ENCODE data around the gene THAP4. TPM values are rescaled to one million over a fixed set of nuclear protein-coding genes. Genes with fewer than 3 reads are reported as not detected.
A peak's percentile ranks its signal among the peaks of the same experiment; 100 is the strongest.

THAP4 gene
- total RNA-seq, 1 donor from 2014 or later = 54.8 TPM

GRCh38 chr2:241618829-241619228, 18.1 kb downstream of the THAP4 start:
- DNase-seq (ENCODE audit: low read depth) (no peak), FAIRE-seq (no peak)
- TF ChIP-seq CTCF (IDR thresholded peaks at IDR 0.05; ENCODE audit: insufficient read depth, low read length, severe bottlenecking) = no peak
- H3K27me3 ChIP-seq (ENCODE audit: control insufficient read depth, insufficient read depth, low read length) = no peaks in the 10 kb centered on the region
- no peak overlapping the region for H3K4me3 ChIP-seq (ENCODE audit: low read depth, low read length)
- H3K36me3 ChIP-seq (ENCODE audit: control insufficient read depth, insufficient read depth, low read length) = peaks cover 6% of the 10 kb centered on the region

- peaks cover 6% of the 10 kb centered on the region for H3K36me3 ChIP-seq (ENCODE audit: control insufficient read depth, insufficient read depth, low read length)
Observed at GRCh38 chr2:241618296-241618805, 18.6 kb downstream of the THAP4 start.

GRCh38 chr2:241617431-241618154, 19.4 kb downstream of the THAP4 start:
- Histone ChIP-seq H3K27me3 (ENCODE audit: control insufficient read depth, insufficient read depth, low read length) (no peaks in the 10 kb centered on the region), H3K36me3 (ENCODE audit: control insufficient read depth, insufficient read depth, low read length) (peaks cover 6% of the 10 kb centered on the region), H3K4me3 (ENCODE audit: low read depth, low read length) (no peak overlapping the region)
- TF ChIP-seq CTCF (IDR thresholded peaks at IDR 0.05; ENCODE audit: insufficient read depth, low read length, severe bottlenecking) = no peak
- DNase-seq (ENCODE audit: low read depth) = peak; percentile 39
- no peak for FAIRE-seq

More at GRCh38 chr2:241618296-241618805, 18.6 kb downstream of the THAP4 start:
- Histone ChIP-seq H3K4me3 (ENCODE audit: low read depth, low read length) (no peak overlapping the region), H3K27me3 (ENCODE audit: control insufficient read depth, insufficient read depth, low read length) (no peaks in the 10 kb centered on the region)
- FAIRE-seq (peak; percentile 76), DNase-seq (ENCODE audit: low read depth) (no peak)
- no peak for TF ChIP-seq CTCF (IDR thresholded peaks at IDR 0.05; ENCODE audit: insufficient read depth, low read length, severe bottlenecking)

- DNase-seq (ENCODE audit: low read depth) (no peak), FAIRE-seq (peak; percentile 40)
- H3K36me3 ChIP-seq (ENCODE audit: control insufficient read depth, insufficient read depth, low read length) = peaks cover 6% of the 10 kb centered on the region
- no peak overlapping the region for H3K4me3 ChIP-seq (ENCODE audit: low read depth, low read length)
- H3K27me3 ChIP-seq (ENCODE audit: control insufficient read depth, insufficient read depth, low read length) = no peaks in the 10 kb centered on the region
- TF ChIP-seq CTCF (IDR thresholded peaks at IDR 0.05; ENCODE audit: insufficient read depth, low read length, severe bottlenecking) = no peak
Observed at GRCh38 chr2:241616168-241617125, 20.5 kb downstream of the THAP4 start.

- no peak for DNase-seq (ENCODE audit: low read depth)
- no peak for FAIRE-seq
- Histone ChIP-seq H3K4me3 (ENCODE audit: low read depth, low read length) (no peak overlapping the region), H3K36me3 (ENCODE audit: control insufficient read depth, insufficient read depth, low read length) (peaks cover 6% of the 10 kb centered on the region), H3K27me3 (ENCODE audit: control insufficient read depth, insufficient read depth, low read length) (no peaks in the 10 kb centered on the region)
- TF ChIP-seq CTCF (IDR thresholded peaks at IDR 0.05; ENCODE audit: insufficient read depth, low read length, severe bottlenecking) = no peak
Observed at GRCh38 chr2:241615522-241616052, 21.4 kb downstream of the THAP4 start.
